Upper lobe of left lung (tissue), 4 donors: Measurements from ENCODE around the gene ZFR2.

Experiments
- EP300 ChIP-seq, 4 donors: sonication (generic); formaldehyde crosslinking; IDR thresholded peaks; one replicate each; pipeline ENCODE4 v1.5.1; 2017; ENCODE audit warnings: antibody characterized with exemption in 4 of 4, control low read depth in 2 of 4
- POLR2A ChIP-seq, 4 donors: fragments of 450-650 bp; IDR thresholded peaks; one replicate each; pipeline ENCODE4 v1.5.1; 2016 to 2017; ENCODE audit warnings: antibody characterized with exemption in 4 of 4, mild to moderate bottlenecking in 2 of 4
- POLR2AphosphoS5 ChIP-seq, 2 donors: sonication (generic); formaldehyde crosslinking; IDR thresholded peaks; one replicate each; pipeline ENCODE4 v1.5.1; 2017; ENCODE audit warnings: antibody characterized with exemption in 2 of 2
- TF ChIP-seq, protein P1 (sequence below), 6 experiments: fragments of 450-650 bp in 4 of 6; fragments of 200-600 bp in 2 of 6; sonication (generic) in 2 of 6; IDR thresholded peaks; one replicate each; pipeline ENCODE4 v1.5.1; 2016 to 2019; ENCODE audit warnings: antibody characterized with exemption in 6 of 6

DNA sequence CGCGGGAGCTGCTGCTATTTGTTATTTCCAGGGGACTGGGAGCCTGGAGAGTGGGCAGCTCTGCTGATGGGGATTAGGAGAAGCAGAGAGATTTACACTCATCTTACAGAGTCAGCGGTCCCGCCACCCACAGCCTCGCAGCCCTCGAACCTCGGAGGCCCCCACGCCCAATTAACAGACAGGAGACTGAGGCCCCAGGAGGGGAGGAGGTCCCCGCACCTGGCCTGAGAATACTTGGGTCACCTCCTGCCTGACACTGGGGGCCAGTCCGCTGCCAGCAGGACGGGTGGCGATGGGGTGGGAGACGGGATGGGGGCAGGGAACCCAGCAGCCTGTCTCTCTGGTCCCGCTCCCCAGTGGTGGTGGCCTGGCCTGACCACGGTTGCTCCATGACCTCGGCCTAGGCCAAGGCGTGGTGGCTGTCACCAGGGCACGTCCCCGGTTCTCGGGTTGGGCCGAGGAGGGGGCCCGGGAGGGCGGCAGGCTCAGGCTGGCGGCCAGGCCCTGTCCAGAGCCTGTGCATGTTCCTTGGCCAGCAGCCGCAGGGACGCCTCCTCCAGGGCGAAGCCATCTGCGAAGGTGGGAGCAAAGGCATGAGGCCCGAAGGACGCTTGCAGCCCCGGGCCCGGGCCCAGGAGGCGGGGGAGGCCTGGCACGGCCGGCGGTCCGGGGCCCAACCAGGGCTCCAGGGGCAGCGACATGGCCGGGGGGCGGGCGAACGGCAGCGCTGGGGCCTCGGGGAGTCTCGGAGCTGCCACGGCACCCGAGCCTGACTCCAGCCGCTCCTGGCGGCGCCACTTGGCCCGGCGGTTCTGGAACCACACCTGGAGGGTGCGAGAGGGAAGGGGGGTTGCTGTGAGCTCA lies 98.5 kb downstream of the ZFR2 start:
- TF ChIP-seq POLR2A (IDR thresholded peaks at IDR 0.05) (no peak), POLR2AphosphoS5 (IDR thresholded peaks at IDR 0.05) (no peak), EP300 (IDR thresholded peaks at IDR 0.05) (no peak)
- TF ChIP-seq, protein P1, sequence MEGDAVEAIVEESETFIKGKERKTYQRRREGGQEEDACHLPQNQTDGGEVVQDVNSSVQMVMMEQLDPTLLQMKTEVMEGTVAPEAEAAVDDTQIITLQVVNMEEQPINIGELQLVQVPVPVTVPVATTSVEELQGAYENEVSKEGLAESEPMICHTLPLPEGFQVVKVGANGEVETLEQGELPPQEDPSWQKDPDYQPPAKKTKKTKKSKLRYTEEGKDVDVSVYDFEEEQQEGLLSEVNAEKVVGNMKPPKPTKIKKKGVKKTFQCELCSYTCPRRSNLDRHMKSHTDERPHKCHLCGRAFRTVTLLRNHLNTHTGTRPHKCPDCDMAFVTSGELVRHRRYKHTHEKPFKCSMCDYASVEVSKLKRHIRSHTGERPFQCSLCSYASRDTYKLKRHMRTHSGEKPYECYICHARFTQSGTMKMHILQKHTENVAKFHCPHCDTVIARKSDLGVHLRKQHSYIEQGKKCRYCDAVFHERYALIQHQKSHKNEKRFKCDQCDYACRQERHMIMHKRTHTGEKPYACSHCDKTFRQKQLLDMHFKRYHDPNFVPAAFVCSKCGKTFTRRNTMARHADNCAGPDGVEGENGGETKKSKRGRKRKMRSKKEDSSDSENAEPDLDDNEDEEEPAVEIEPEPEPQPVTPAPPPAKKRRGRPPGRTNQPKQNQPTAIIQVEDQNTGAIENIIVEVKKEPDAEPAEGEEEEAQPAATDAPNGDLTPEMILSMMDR (IDR thresholded peaks at IDR 0.05) = no peak
